Stimulated activated CD4-positive, alpha-beta T cell treated with anti-CD3 and anti-CD28 coated beads, Interleukin-1b, Interleukin-23, amount 100 ng/mL, for 48 hours (primary cell): ENCODE results near the gene ITSN1.

ENCODE experiments used
- DNase-seq: peaks from one replicate; pipeline ENCODE4 v3.0.0-alpha.2; 2020

Gene ITSN1

DNA sequence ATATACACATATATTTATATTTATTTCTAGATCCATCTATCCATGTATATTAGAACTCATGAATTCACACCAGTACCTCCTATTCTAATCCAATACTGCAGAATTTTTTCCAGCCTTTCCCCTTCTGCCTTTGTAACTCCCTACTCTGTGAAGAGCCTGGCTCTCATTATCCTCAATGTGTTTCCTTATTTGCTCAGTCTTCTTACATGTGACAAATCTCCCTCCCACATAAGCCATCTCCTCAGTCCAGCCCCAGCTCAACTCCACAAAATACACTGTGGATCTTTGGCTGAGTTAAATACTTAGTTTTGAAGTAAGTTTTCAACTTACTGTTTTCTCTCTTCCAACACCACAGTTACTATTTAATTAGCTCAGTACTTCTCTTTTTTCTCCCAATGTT is 227.6 kb downstream of the ITSN1 start:
- no peak for DNase-seq

DNA sequence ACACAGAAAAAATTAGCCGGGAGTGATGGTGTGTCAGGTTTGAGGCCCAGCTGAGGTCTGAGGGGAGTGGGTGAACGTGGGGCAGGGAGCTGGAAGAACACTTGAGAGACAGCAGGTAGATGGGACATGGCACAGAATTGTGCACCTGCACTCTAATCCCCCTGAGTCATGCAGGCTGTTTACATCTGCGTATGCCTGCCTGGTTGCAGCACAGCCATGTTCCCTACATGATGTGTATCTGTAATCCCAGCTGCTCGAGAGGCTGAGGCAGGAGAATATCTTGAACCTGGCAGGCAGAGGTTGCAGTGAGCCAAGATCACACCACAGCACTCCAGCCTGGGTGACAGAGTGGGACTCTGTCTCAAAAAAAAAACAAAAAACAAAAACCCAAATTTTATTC is 228.5 kb downstream of the ITSN1 start:
- DNase-seq: no peak

DNA sequence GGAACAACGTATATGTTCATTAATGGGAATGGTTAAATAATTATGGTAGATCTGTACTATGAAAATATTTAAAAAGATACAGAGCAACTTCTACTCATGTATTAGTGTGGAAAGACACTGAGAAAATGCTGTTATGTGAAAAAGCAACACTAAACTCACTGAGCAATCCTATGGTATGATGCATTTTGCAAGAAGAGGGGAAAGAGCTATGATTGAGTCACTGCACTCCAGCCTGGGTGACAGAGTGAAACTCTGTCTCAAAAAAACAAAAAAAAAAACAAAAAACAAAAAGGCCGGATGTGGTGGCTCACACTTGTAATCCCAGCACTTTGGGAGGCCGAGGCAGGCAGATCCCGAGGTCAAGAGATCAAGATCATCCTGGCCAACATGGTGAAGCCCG is 228.9 kb downstream of the ITSN1 start:
- no peak for DNase-seq

DNA sequence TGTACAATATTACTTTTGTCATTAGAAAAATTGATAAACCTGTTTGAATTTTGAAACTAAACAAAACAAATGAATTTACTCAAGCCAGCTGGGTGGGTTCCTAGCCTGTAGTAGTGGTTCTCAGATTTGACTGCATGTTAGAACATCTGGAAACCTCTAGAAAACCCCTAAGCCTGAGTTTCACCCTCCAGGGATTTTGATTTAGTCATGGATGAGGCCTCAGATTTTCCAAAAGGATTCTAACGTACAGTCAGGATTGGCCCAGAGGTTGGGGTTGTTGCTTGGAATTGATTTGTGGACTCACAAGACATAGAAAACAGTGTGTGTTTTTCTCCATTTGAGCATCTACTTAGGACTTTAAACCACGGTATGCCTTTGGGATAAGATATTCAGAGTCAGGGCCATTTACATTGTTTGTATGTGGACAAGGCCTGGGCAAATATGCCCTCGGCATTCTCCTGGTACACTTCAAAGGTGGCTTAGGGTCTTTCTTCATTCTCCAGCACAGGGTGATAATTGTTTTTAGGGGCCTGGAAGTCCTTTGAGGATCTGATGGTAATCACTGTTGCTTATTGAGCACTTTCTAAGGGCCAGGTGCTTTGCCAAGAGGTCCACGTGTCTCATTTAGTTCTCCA is 230.7 kb downstream of the ITSN1 start:
- no peak for DNase-seq

- no peak for DNase-seq
These were observed 231.9 kb downstream of the ITSN1 start for GRCh38 chr21:33874161-33874560.

DNA sequence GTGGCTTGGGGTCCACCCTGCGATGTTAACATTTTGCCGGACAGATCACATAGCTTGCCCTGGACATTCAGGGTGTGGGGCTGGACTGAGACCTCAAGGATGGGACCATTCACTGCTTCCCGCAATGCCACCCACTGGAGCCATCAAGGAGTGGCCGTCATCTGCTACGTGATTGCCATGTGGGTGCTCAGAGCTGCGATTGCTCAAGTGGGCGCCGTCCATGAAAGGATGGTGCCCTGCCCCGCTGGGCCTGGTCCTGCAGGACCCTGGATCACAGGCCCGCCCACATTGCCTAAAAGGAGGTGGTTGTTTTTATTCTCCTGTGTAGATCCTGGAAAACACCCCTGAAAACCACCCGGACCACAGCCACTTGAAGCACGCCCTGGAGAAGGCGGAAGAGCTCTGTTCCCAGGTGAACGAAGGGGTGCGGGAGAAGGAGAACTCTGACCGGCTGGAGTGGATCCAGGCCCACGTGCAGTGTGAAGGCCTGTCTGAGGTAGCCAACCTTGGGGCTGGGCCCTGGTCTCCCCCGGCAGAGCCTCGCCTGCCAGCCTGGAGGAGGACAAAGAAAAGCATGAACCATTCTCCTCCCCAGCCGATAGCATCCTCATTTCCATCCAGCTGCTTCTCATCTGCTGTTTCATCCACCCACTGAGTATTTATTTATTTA is 232.9 kb downstream of the ITSN1 start:
- DNase-seq: no peak

GRCh38 chr21:33878824-33879223 is 236.5 kb downstream of the ITSN1 start:
- DNase-seq: no peak

GRCh38 chr21:33880626-33881025 is 238.3 kb downstream of the ITSN1 start:
- no peak for DNase-seq

- no peak for DNase-seq
These were observed 239.6 kb downstream of the ITSN1 start for GRCh38 chr21:33881689-33882440.

GRCh38 chr21:33883118-33883517 is 240.8 kb downstream of the ITSN1 start:
- DNase-seq: no peak

GRCh38 chr21:33884376-33885171 is 242.3 kb downstream of the ITSN1 start:
- no peak for DNase-seq

DNA sequence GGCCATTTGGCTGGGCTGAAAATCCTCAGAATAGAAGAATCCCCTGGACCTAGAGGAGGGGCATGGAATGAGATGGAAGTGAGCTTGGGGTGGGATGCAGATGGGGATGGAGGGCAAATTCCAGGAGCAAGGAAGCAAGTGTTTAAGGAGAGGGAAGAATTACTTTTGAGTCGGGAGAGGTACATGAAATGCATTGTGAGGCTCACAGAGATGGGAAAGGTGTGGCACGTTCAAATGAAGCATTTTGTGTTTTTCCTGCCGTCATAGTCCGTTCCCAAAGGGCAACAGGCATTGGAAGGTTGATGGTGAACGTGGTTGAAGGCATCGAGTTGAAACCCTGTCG is 242.8 kb downstream of the ITSN1 start:
- DNase-seq: no peak

- no peak for DNase-seq
These were observed 244.0 kb downstream of the ITSN1 start for GRCh38 chr21:33886321-33886720.

GRCh38 chr21:33890187-33890586 is 247.9 kb downstream of the ITSN1 start:
- DNase-seq: no peak

- DNase-seq: no peak
These were observed 250.6 kb downstream of the ITSN1 start for GRCh38 chr21:33892853-33893252.

DNA sequence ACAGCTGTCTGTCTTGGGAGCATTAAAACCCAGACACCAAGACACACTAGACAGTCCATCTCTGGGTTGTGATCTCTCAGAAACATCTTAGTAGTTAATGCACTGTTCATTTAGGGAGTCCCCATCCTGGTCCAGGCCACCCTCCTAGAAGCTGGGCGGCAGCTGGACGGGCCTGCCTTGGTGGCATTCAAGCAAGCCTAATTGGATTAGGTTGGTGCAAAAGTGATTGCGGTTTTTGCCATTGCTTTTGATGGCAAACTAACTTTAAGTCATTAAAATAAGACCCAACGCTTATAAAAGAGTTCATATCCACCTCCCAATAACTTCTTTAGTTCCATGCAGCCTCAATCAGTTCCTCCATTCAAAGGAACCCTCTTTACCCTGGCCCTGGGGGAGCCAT is 251.6 kb downstream of the ITSN1 start:
- no peak for DNase-seq

DNA sequence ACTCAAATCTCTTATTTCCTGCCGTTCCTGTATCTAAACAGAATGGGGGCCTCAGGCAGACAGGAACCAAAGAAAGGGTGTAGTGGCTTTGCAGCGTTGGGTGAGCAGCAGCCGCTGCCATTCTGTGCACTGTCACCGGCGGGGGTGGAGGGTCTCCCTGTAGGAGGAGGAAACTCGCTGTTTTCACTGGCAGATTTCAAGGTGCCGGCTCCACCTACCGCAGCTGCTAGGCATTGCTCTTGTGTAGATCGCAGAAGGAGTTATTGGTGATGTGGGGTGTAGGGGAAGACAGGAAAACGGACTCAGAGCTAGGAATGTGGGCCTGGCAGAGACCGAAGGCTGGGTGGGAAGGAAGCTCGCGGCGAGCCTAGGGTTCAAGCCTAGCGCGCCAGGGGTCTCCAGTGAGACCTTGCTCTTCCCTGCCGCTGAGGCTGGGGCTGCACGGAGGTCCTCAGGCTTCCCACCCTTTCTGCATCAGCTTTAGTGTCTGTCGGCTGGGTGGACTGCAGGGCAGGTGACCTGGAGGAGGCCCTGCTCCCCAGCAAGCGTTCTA is 252.5 kb downstream of the ITSN1 start:
- DNase-seq: peak; percentile 77

DNA sequence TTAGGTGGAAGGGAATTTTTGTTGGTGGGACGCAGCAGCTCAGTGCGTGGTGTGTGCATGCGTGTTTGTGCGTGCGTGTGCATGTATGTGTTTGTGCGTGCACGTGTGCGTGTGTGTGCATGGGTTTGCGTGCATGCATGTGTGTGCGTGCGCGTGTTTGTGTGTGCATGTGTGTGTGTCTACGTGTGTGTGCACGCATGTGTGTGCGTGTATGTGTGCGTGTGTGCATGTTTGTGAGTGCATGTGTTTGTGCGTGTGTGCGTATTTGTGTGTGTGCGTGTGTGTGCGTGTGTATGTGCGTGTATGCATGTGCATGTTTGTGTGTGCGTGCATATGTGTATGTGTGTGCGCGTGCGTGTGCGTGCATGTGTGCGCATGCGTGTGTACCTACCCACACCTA is 253.1 kb downstream of the ITSN1 start:
- DNase-seq: no peak

- no peak for DNase-seq
These were observed 254.4 kb downstream of the ITSN1 start for GRCh38 chr21:33896691-33897090.

DNA sequence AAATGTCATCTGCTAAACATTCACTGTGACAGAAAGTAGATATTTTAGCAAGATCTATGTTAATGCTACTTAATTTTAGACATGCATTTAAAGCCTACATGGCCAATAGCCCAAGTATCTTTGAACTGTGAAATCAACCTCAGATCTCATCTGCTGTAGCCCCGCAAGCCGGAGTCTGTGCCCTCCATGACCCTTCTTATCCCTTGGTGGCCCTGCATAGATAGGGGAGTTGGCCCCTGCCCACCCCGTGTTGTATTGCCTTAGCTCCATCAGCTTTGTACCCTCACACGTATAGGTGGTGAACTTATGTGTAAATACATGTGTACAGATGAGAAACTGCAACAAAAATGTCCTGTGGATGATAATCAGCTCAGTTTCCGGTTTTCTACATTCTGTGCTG is 254.8 kb downstream of the ITSN1 start:
- DNase-seq: no peak

GRCh38 chr21:33897739-33898138 is 255.4 kb downstream of the ITSN1 start:
- no peak for DNase-seq

DNA sequence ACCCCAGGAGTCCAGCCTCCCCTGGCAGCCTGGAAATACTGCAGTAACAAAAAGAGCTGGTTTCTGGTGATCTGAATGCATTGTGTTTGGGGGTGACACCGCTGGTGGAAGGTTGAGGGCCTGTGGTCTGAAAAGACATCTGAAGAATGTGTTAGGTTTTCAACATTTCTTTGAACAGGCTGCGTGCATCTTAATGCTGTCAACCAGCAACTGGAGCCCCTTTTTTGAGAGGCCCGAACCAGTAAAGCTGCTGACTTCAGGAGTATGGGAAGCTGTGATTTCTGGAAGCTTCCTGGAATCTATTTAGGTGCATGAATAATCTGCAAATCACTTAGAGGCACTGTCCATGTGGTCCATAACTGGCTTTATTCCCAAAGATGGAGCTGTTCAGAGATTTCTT is 256.3 kb downstream of the ITSN1 start:
- no peak for DNase-seq

DNA sequence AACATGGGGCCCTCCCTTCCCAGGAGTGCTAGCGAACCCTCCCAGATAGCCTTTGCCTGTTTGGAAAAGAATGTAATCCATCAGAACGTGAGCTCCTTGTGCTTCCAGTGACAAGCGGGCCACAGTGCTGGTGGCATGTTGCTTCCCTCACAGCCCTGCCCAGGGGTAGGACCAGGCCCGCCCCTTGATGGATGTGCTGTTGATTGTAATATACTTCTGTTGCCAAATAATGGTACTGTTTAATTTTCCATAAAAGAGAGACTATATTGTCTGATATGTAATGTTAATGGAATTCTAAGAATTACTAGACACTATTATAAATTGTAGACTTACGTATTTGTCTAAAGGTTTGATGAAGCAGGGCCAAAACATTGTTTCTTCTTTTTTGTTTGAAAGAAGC is 256.9 kb downstream of the ITSN1 start:
- no peak for DNase-seq
